ENCODE data around the gene DENND2A. TPM values are rescaled to one million over a fixed set of nuclear protein-coding genes. Genes with fewer than 3 reads are reported as not detected.

The DENND2A gene
- total and polyA plus RNA-seq, 4 donors = 1.2 to 7.4 (median 2.3) TPM

- TF ChIP-seq GABPA (IDR thresholded peaks at IDR 0.05 in 1 of 2, conservative IDR thresholded peaks at IDR 0.05 in 1 of 2) (no peak), RXRA (IDR thresholded peaks at IDR 0.05) (no peak)
These were observed 40.3 kb downstream of the DENND2A start (continued) for GRCh38 chr7:140600341-140600740.

DNA sequence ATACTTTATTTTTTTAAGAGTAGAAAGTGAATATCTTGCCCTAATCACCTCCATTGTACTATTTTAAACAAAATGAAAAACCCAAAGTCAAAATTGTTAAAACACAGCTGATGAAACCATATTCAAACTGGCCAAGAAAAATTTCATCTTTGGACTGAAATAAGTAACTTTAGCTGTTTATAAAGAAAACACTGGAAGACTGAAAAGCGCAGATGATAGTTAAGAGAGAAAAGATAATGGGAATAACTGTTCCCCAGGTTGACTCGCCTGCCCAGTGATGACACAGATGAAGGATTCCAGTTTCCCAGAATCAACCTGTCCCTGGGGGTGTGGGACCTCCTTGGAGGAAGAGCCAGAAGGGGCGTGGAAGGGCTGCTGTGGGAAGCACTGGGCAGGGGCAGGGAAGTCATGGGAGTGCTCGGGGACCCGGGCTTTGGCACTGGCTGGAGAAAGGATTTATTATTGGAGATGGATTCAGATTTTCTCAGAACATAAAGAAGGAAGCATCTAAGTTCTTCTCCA lies 43.1 kb downstream of the DENND2A start:
- DNase-seq (ENCODE audit: low spot score) = no peak
- no peaks in the 10 kb centered on the region for H3K36me3 ChIP-seq (ENCODE audit: control insufficient read depth in 4 of 4, insufficient read depth in 3 of 4, low read depth in 1 of 4, low read length in 3 of 4)
- WGBS = 88% methylated on average over 5 of the region's 5 CpGs

DNA sequence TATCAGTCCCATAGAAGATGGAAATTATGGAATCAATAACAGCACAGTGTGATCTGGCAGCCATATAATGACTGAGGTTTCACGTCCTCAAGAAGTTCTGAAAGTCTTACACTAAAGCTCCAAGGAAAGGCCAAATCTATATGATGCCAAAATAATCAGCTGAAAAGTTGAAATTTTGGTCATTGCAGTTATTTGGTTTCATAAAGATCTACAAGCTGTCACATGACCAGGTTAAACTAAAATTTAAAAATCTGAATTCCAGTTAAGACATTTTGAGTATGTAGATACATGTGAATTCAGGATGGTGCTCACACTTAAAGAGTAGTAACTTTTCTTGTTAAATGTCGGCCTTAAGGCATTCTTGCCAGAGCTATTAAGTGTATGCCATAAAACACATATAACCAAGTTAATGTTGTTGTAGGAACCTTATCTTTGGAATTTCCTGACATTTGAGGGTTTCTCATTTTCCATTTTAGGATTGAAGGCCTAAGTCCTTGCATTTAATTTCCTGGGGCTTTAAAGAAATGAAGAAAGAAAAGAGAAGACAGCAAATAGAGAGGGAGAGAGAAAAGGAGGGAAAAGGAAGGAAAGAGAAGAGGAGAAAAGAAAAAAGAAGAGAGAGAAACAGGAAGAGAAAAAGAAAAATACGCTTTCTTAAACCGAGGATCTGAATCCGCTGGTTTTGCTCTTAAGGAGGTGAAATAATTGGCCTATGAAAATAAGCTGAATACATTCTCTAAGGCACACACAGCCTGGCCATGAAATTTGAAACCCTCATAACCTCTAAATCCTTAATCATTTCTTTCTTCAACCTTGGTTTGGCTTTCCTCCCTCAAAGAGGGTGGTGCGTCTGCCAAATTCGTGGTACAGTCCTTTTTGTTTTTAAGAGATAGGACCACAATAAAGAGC lies 43.8 kb downstream of the DENND2A start:
- 82% methylated on average over 7 of the region's 7 CpGs for WGBS
- Histone ChIP-seq H3K4me1 (ENCODE audit: control insufficient read depth in 4 of 4, insufficient read depth in 4 of 4, low read length in 3 of 4) (no peaks in the 10 kb centered on the region), H3K4me3 (ENCODE audit: low read depth in 1 of 3, low read length in 3 of 3) (no peak overlapping the region), H3K36me3 (ENCODE audit: control insufficient read depth in 4 of 4, insufficient read depth in 3 of 4, low read depth in 1 of 4, low read length in 3 of 4) (no peaks in the 10 kb centered on the region), H3K9ac (ENCODE audit: low read depth in 1 of 2, low read length in 2 of 2) (no peak overlapping the region), H3K9me3 (ENCODE audit: control insufficient read depth in 4 of 4, low read length in 3 of 4) (no peaks in the 10 kb centered on the region), H3K27me3 (ENCODE audit: control insufficient read depth in 4 of 4, insufficient read depth in 4 of 4, low read length in 3 of 4) (no peaks in the 10 kb centered on the region), H3K27ac (ENCODE audit: low read depth in 1 of 2, low read length in 2 of 2) (no peak overlapping the region)
- no peak for TF ChIP-seq RAD21 (IDR thresholded peaks at IDR 0.05)
- TF ChIP-seq GABPA (IDR thresholded peaks at IDR 0.05 in 1 of 2, conservative IDR thresholded peaks at IDR 0.05 in 1 of 2) = no peak
- no peak for TF ChIP-seq HNF4G (IDR thresholded peaks at IDR 0.05)
- no peak for TF ChIP-seq FOXA2 (IDR thresholded peaks at IDR 0.05)
- no peak for TF ChIP-seq YY1 (IDR thresholded peaks at IDR 0.05)
- no peak for TF ChIP-seq JUND (IDR thresholded peaks at IDR 0.05)
- no peak for TF ChIP-seq FOXA1 (IDR thresholded peaks at IDR 0.05)
- TF ChIP-seq SP1 (IDR thresholded peaks at IDR 0.05) = no peak
- no peak for TF ChIP-seq CTCF (IDR thresholded peaks at IDR 0.05; ENCODE audit: low read depth, low read length, missing input control)
- TF ChIP-seq EGR1 (IDR thresholded peaks at IDR 0.05; ENCODE audit: low read depth in 2 of 2) = no peak
- TF ChIP-seq ATF3 (IDR thresholded peaks at IDR 0.05) = no peak
- DNase-seq (ENCODE audit: low spot score) = no peak

More for the DNA sequence above, 43.1 kb downstream of the DENND2A start:
- no peak overlapping the region for H3K4me3 ChIP-seq (ENCODE audit: low read depth in 1 of 3, low read length in 3 of 3)
- no peak overlapping the region for H3K27ac ChIP-seq (ENCODE audit: low read depth in 1 of 2, low read length in 2 of 2)
- H3K4me1 ChIP-seq (ENCODE audit: control insufficient read depth in 4 of 4, insufficient read depth in 4 of 4, low read length in 3 of 4) = no peaks in the 10 kb centered on the region
- H3K27me3 ChIP-seq (ENCODE audit: control insufficient read depth in 4 of 4, insufficient read depth in 4 of 4, low read length in 3 of 4) = no peaks in the 10 kb centered on the region
- no peaks in the 10 kb centered on the region for H3K9me3 ChIP-seq (ENCODE audit: control insufficient read depth in 4 of 4, low read length in 3 of 4)
- no peak overlapping the region for H3K9ac ChIP-seq (ENCODE audit: low read depth in 1 of 2, low read length in 2 of 2)
- no peak for TF ChIP-seq SP1 (IDR thresholded peaks at IDR 0.05)
- no peak for TF ChIP-seq GABPA (IDR thresholded peaks at IDR 0.05 in 1 of 2, conservative IDR thresholded peaks at IDR 0.05 in 1 of 2)

- DNase-seq (ENCODE audit: low spot score) = no peak
- Histone ChIP-seq H3K27me3 (ENCODE audit: control insufficient read depth in 4 of 4, insufficient read depth in 4 of 4, low read length in 3 of 4) (no peaks in the 10 kb centered on the region), H3K36me3 (ENCODE audit: control insufficient read depth in 4 of 4, insufficient read depth in 3 of 4, low read depth in 1 of 4, low read length in 3 of 4) (no peaks in the 10 kb centered on the region), H3K4me3 (ENCODE audit: low read depth in 1 of 3, low read length in 3 of 3) (no peak overlapping the region), H3K4me1 (ENCODE audit: control insufficient read depth in 4 of 4, insufficient read depth in 4 of 4, low read length in 3 of 4) (no peaks in the 10 kb centered on the region), H3K9ac (ENCODE audit: low read depth in 1 of 2, low read length in 2 of 2) (no peak overlapping the region), H3K27ac (ENCODE audit: low read depth in 1 of 2, low read length in 2 of 2) (no peak overlapping the region), H3K9me3 (ENCODE audit: control insufficient read depth in 4 of 4, low read length in 3 of 4) (no peaks in the 10 kb centered on the region)
- 95% methylated on average over 15 of the region's 15 CpGs for WGBS
- TF ChIP-seq FOXA1 (IDR thresholded peaks at IDR 0.05) (no peak), JUND (IDR thresholded peaks at IDR 0.05) (no peak), HNF4G (IDR thresholded peaks at IDR 0.05) (no peak), FOXA2 (IDR thresholded peaks at IDR 0.05) (no peak)
- TF ChIP-seq, protein P1, sequence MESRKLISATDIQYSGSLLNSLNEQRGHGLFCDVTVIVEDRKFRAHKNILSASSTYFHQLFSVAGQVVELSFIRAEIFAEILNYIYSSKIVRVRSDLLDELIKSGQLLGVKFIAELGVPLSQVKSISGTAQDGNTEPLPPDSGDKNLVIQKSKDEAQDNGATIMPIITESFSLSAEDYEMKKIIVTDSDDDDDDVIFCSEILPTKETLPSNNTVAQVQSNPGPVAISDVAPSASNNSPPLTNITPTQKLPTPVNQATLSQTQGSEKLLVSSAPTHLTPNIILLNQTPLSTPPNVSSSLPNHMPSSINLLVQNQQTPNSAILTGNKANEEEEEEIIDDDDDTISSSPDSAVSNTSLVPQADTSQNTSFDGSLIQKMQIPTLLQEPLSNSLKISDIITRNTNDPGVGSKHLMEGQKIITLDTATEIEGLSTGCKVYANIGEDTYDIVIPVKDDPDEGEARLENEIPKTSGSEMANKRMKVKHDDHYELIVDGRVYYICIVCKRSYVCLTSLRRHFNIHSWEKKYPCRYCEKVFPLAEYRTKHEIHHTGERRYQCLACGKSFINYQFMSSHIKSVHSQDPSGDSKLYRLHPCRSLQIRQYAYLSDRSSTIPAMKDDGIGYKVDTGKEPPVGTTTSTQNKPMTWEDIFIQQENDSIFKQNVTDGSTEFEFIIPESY (IDR thresholded peaks at IDR 0.05) = no peak
These were observed 45.0 kb downstream of the DENND2A start for GRCh38 chr7:140595468-140596092.

All from liver (tissue), 9 donors.